ENCODE results near the gene PCLAF.
"Not testable (repeated sequence)": the region's sequence is repeated elsewhere in the genome, so short reads cannot be mapped to it uniquely, and the experiment has no call there.

Gene PCLAF

GRCh38 chr15:64383760-64384159, 2.5 kb upstream of the PCLAF start:
- TF ChIP-seq CTCF (IDR thresholded peaks at IDR 0.05; ENCODE audit: extremely low read depth, missing control alignments) = no peak
- DNase-seq (ENCODE audit: low spot score) = no peak

GRCh38 chr15:64380130-64380870, 941 bp downstream of the PCLAF start:
- not testable (repeated sequence) for DNase-seq (ENCODE audit: low spot score)

DNA sequence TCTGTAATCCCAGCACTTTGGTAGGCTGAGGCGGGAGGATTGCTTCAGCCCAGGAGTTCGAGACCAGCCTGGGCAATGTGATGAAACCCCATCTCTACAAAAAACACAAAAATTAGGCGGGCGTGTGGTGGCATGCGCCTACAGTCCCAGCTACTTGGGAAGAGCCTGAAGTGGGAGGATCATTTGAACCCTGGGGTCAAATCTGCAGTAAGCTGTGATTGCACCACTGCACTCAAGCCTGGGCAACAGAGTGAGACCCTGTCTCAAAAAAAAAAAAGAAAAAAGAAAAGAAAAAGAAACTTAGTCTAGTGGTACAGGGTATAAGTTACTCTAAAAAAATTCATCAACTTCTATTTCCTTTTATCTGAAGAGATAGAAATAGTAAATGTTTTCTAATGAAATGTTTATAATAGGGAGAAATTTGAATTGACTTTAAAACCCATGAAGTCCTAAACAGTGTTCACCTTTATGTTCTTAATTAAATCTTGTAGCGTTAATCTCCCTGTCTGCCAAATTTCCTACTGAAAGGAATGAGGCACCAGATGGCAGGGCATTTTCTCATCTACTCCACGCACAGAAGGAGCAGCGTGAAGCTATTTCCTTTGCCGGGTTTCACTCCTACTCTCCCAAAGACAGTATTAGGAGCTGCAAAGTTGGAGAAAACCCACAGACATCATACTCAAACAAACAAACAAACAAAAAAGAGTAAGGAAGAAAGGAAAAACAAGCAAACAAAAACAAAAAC, 1.9 kb downstream of the PCLAF start:
- DNase-seq (ENCODE audit: low spot score) = no peak
- no peak for TF ChIP-seq CTCF (IDR thresholded peaks at IDR 0.05; ENCODE audit: extremely low read depth, missing control alignments)

GRCh38 chr15:64373360-64373759, 7.9 kb downstream of the PCLAF start:
- DNase-seq (ENCODE audit: low spot score) = no peak
- TF ChIP-seq CTCF (IDR thresholded peaks at IDR 0.05; ENCODE audit: extremely low read depth, missing control alignments) = no peak

DNA sequence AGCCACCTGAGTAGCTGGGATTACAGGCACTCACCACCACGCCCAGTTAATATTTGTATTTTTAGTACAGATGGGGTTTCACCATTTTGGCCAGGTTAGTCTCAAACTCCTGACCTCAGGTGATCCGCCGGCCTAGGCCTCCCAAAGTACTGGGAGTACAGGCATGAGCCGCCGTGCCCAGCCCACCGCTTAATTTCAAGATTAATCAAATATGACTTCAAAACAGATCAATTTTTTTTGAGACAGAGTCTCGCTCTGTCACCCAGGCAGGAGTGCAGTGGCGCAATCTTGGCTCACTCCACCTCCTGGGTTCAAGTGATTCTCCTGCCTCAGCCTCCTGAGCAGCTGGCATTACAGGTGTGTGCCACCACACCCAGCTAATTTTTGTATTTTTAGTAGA, 9.9 kb downstream of the PCLAF start:
- not testable (repeated sequence) for DNase-seq (ENCODE audit: low spot score)

GRCh38 chr15:64369078-64369607, 12.1 kb downstream of the PCLAF start:
- no peak for DNase-seq (ENCODE audit: low spot score)
- no peak for TF ChIP-seq CTCF (IDR thresholded peaks at IDR 0.05; ENCODE audit: extremely low read depth, missing control alignments)

DNA sequence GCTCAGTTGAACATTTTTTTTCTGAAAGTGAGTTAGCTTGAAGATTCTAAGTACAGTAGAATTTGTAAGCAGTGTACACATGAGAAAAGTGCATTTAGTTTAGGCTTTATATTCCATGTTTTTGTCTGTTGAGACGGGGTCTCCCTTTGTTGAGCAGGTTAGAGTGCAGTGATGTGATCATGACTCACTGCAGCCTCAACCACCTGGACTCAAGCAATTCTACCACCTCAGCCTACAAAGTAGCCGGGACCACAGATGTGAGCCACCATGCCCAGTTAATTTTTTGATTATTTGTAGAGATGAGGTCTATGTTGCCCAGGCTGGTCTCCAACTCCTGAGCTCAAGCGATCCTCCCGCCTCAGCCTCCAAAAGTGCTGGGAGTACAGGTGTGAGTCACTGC, 20.0 kb downstream of the PCLAF start:
- no peak for DNase-seq (ENCODE audit: low spot score)
- no peak for TF ChIP-seq CTCF (IDR thresholded peaks at IDR 0.05; ENCODE audit: extremely low read depth, missing control alignments)

- no peak for DNase-seq (ENCODE audit: low spot score)
- no peak for TF ChIP-seq CTCF (IDR thresholded peaks at IDR 0.05; ENCODE audit: extremely low read depth, missing control alignments)
Measured at GRCh38 chr15:64356710-64357040, 24.6 kb downstream of the PCLAF start.
